GM18505 (cell line): ENCODE data around the gene EQTN.

Experiments
- ATAC-seq: cut with Tn5 transposase; IDR thresholded peaks from one replicate; pipeline ENCODE4 v1.9.1; 2021; ENCODE audit not compliant: unreplicated experiment
- POLR2A ChIP-seq: IDR thresholded peaks from 4 replicates; pipeline ENCODE4 v1.6.1; 2011; ENCODE audit warnings: borderline replicate concordance; ENCODE audit not compliant: insufficient read depth, insufficient read length; ENCODE audit errors: extremely low read depth

EQTN gene

GRCh38 chr9:27328483-27328882 is 31.5 kb upstream of the EQTN start:
- no peak for ATAC-seq

GRCh38 chr9:27311184-27311583 is 14.2 kb upstream of the EQTN start:
- no peak for ATAC-seq
- no peak for TF ChIP-seq POLR2A

More at GRCh38 chr9:27328483-27328882, 31.5 kb upstream of the EQTN start:
- no peak for TF ChIP-seq POLR2A

- no peak for TF ChIP-seq POLR2A
- ATAC-seq = no peak
Measured at GRCh38 chr9:27310582-27310981, 13.6 kb upstream of the EQTN start.

GRCh38 chr9:27308691-27309390 is 11.9 kb upstream of the EQTN start:
- ATAC-seq = no peak
- no peak for TF ChIP-seq POLR2A

- no peak for ATAC-seq
- TF ChIP-seq POLR2A = no peak
Measured at GRCh38 chr9:27304521-27304920, 7.6 kb upstream of the EQTN start.

- no peak for TF ChIP-seq POLR2A
- ATAC-seq = no peak
Measured at GRCh38 chr9:27303219-27303618, 6.3 kb upstream of the EQTN start.

- no peak for TF ChIP-seq POLR2A
- no peak for ATAC-seq
Measured at GRCh38 chr9:27293996-27294395, 3.0 kb downstream of the EQTN start.

- no peak for TF ChIP-seq POLR2A
- no peak for ATAC-seq
Measured at GRCh38 chr9:27292659-27293405, 4.1 kb downstream of the EQTN start.

- no peak for TF ChIP-seq POLR2A
- ATAC-seq = no peak
Measured at GRCh38 chr9:27291292-27291691, 5.7 kb downstream of the EQTN start.

GRCh38 chr9:27282269-27282668 is 14.7 kb downstream of the EQTN start:
- TF ChIP-seq POLR2A = no peak
- ATAC-seq = no peak

- no peak for ATAC-seq
- TF ChIP-seq POLR2A = no peak
Measured at GRCh38 chr9:27280860-27281259, 16.1 kb downstream of the EQTN start.

GRCh38 chr9:27280249-27280648 is 16.7 kb downstream of the EQTN start:
- no peak for ATAC-seq
- no peak for TF ChIP-seq POLR2A

- ATAC-seq = no peak
- TF ChIP-seq POLR2A = no peak
Measured at GRCh38 chr9:27279611-27280010, 17.3 kb downstream of the EQTN start.

- TF ChIP-seq POLR2A = no peak
- ATAC-seq = no peak
Measured at GRCh38 chr9:27278374-27278773, 18.6 kb downstream of the EQTN start.

GRCh38 chr9:27276193-27277030 is 20.5 kb downstream of the EQTN start:
- ATAC-seq = peak; percentile 52
- no peak for TF ChIP-seq POLR2A
